Embryonic facial prominence (tissue), 1 donor: Measurements from ENCODE around the gene JSRP1.

Experiments
- DNase-seq: peaks from one replicate; pipeline ENCODE4 v3.0.0-alpha.2; 2016; ENCODE audit errors: extremely low spot score

JSRP1 gene

GRCh38 chr19:2255982-2256685 is at the start of gene JSRP1:
Gene JSRP1 (minus strand): TSS chr19:2256417. CDS start chr19:2255314, 1,103 bp downstream.
- no peak for DNase-seq

GRCh38 chr19:2305452-2306280 is 49.4 kb upstream of the JSRP1 start:
- DNase-seq, result no peak

GRCh38 chr19:2303211-2303798 is 47.1 kb upstream of the JSRP1 start:
- no peak for DNase-seq

- no peak for DNase-seq
Observed at GRCh38 chr19:2302319-2303210, 46.3 kb upstream of the JSRP1 start.

- no peak for DNase-seq
Observed at GRCh38 chr19:2300533-2300932, 44.3 kb upstream of the JSRP1 start.

- no peak for DNase-seq
Observed at GRCh38 chr19:2296141-2296540, 39.9 kb upstream of the JSRP1 start.

GRCh38 chr19:2294687-2295335 is 38.6 kb upstream of the JSRP1 start:
- no peak for DNase-seq

GRCh38 chr19:2291185-2291751 is 35.1 kb upstream of the JSRP1 start:
- DNase-seq, result no peak

- no peak for DNase-seq
Observed at GRCh38 chr19:2290441-2291184, 34.4 kb upstream of the JSRP1 start.

GRCh38 chr19:2289714-2290435 is 33.7 kb upstream of the JSRP1 start:
- DNase-seq, result no peak

GRCh38 chr19:2288818-2289713 is 32.8 kb upstream of the JSRP1 start:
- DNase-seq, result no peak

GRCh38 chr19:2288338-2288817 is 32.2 kb upstream of the JSRP1 start:
- no peak for DNase-seq

GRCh38 chr19:2287585-2288337 is 31.5 kb upstream of the JSRP1 start:
- DNase-seq, result no peak

- no peak for DNase-seq
Observed at GRCh38 chr19:2286402-2287140, 30.4 kb upstream of the JSRP1 start.

- no peak for DNase-seq
Observed at GRCh38 chr19:2283835-2284507, 27.8 kb upstream of the JSRP1 start.

- DNase-seq, result no peak
Observed at GRCh38 chr19:2282862-2283237, 26.6 kb upstream of the JSRP1 start.
